ENCODE data around the gene SLC17A3. TPM values are rescaled to one million over a fixed set of nuclear protein-coding genes. Genes with fewer than 3 reads are reported as not detected.

SLC17A3 gene
- total RNA-seq, 1 experiment from 2014 or later: not detected

DNA sequence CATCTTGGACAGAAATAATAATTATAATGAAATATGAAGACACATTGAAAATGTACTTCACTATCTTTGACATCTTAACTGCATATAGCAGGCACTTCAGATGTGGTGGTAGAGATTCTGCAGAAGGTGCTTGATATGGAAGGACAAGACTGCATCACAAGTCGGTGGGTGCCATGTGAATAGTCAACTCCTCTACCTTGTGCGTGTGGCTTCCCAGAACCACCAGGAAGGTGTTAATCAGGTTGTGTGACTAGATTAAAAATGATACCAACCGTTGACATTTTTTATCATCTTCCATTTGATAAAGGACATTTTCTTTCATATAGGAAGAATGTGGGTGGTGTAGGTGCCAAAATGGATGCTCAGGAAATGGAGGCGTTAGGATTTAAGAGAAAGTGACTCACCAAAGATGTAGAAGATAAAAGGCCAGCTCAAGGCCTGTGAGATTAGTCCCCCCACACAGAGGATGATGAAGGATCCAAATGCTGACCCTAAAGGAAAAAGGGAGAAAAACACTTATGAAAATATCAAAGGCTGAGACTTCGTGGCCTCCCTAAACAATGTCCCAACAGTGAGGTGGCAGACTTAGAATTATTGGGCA, 44.1 kb upstream of the SLC17A3 start:
- Histone ChIP-seq H3K4me1 (ENCODE audit: control insufficient read depth, insufficient read depth, low read length) (no peaks in the 10 kb centered on the region), H3K27me3 (ENCODE audit: control insufficient read depth, insufficient read depth, low read length) (no peaks in the 10 kb centered on the region; the same call in 1 of the 2 replicates), H3K36me3 (ENCODE audit: control insufficient read depth, insufficient read depth, low read length) (no peaks in the 10 kb centered on the region), H3K27ac (ENCODE audit: low read length) (no peak overlapping the region), H3K9me3 (ENCODE audit: control insufficient read depth, insufficient read depth, low read depth, low read length) (no peaks in the 10 kb centered on the region), H3K4me3 (ENCODE audit: low read depth in 2 of 2, low read length in 2 of 2) (no peak overlapping the region)
- no TSS peak for BruUV-seq (replicated peaks)
- in situ Hi-C loops (cut with HindIII; ENCODE audit: low pct_unique_long_range_greater_than_20kb, low sequenced_read_pairs): no loop called here
- no peak for DNase-seq (ENCODE audit: low read depth, low spot score)
- intact Hi-C loops (cut with micrococcal nuclease; ENCODE audit: unreplicated experiment): no loop called here
- POLR2A ChIA-PET: no interaction called here
- CTCF ChIA-PET: no interaction called here
- TF ChIP-seq SIN3A (IDR thresholded peaks at IDR 0.05; ENCODE audit: borderline replicate concordance, insufficient read depth, low read depth, low read length) (no peak), POLR2AphosphoS5 (IDR thresholded peaks at IDR 0.05; ENCODE audit: low read depth, low read length) (no peak), TCF7L2 (IDR thresholded peaks at IDR 0.05; ENCODE audit: low read depth, low read length) (no peak)
- TF ChIP-seq, protein P1, sequence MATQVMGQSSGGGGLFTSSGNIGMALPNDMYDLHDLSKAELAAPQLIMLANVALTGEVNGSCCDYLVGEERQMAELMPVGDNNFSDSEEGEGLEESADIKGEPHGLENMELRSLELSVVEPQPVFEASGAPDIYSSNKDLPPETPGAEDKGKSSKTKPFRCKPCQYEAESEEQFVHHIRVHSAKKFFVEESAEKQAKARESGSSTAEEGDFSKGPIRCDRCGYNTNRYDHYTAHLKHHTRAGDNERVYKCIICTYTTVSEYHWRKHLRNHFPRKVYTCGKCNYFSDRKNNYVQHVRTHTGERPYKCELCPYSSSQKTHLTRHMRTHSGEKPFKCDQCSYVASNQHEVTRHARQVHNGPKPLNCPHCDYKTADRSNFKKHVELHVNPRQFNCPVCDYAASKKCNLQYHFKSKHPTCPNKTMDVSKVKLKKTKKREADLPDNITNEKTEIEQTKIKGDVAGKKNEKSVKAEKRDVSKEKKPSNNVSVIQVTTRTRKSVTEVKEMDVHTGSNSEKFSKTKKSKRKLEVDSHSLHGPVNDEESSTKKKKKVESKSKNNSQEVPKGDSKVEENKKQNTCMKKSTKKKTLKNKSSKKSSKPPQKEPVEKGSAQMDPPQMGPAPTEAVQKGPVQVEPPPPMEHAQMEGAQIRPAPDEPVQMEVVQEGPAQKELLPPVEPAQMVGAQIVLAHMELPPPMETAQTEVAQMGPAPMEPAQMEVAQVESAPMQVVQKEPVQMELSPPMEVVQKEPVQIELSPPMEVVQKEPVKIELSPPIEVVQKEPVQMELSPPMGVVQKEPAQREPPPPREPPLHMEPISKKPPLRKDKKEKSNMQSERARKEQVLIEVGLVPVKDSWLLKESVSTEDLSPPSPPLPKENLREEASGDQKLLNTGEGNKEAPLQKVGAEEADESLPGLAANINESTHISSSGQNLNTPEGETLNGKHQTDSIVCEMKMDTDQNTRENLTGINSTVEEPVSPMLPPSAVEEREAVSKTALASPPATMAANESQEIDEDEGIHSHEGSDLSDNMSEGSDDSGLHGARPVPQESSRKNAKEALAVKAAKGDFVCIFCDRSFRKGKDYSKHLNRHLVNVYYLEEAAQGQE (IDR thresholded peaks at IDR 0.05; ENCODE audit: insufficient read depth in 1 of 2, low read depth in 2 of 2, low read length in 1 of 2): no peak
- TF ChIP-seq, protein P2, sequence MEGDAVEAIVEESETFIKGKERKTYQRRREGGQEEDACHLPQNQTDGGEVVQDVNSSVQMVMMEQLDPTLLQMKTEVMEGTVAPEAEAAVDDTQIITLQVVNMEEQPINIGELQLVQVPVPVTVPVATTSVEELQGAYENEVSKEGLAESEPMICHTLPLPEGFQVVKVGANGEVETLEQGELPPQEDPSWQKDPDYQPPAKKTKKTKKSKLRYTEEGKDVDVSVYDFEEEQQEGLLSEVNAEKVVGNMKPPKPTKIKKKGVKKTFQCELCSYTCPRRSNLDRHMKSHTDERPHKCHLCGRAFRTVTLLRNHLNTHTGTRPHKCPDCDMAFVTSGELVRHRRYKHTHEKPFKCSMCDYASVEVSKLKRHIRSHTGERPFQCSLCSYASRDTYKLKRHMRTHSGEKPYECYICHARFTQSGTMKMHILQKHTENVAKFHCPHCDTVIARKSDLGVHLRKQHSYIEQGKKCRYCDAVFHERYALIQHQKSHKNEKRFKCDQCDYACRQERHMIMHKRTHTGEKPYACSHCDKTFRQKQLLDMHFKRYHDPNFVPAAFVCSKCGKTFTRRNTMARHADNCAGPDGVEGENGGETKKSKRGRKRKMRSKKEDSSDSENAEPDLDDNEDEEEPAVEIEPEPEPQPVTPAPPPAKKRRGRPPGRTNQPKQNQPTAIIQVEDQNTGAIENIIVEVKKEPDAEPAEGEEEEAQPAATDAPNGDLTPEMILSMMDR (IDR thresholded peaks at IDR 0.05): no peak
- no peak for ATAC-seq

DNA sequence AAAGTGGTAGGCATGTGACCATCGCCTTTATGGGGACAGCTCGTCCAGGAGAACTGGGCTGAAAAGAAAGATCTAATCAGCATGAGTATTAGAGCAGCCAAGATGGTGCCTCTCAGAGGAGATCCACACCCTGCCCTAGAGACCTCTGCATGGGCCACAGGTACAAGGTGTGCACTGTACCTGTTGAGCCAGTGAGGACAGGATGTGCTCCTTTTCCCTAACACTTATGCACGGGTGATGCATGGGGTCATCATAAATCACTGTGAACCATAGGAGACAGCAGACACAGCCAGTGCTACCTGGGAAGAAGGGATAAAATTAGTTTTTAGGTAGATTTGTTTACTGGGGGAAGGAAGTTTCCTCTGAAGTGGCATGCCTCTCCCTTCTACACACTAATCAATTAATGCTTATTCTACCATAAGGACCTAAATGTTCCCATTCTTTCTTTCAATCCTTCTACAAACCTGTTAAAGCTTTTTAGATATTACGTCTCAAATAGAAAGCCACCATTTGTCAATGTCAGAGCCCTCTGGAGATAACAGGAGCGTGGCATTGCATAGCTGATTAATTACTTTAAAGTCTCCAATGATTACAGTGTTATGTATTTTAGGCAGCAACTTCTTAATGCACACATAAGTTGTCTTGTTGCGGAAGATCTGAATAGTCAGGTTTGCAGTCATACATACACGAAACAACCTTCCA, 42.9 kb upstream of the SLC17A3 start:
- in situ Hi-C loops (cut with HindIII; ENCODE audit: low pct_unique_long_range_greater_than_20kb, low sequenced_read_pairs): no loop called here

More for the DNA sequence above, 42.9 kb upstream of the SLC17A3 start:
- no TSS peak for BruUV-seq (replicated peaks)
- DNase-seq (ENCODE audit: low read depth, low spot score) (no peak), ATAC-seq (no peak)
- Histone ChIP-seq H3K4me1 (ENCODE audit: control insufficient read depth, insufficient read depth, low read length) (no peaks in the 10 kb centered on the region), H3K36me3 (ENCODE audit: control insufficient read depth, insufficient read depth, low read length) (no peaks in the 10 kb centered on the region), H3K4me3 (ENCODE audit: low read depth in 2 of 2, low read length in 2 of 2) (no peak overlapping the region), H3K27me3 (ENCODE audit: control insufficient read depth, insufficient read depth, low read length) (peaks cover 2% of the 10 kb centered on the region), H3K27ac (ENCODE audit: low read length) (no peak overlapping the region), H3K9me3 (ENCODE audit: control insufficient read depth, insufficient read depth, low read depth, low read length) (no peaks in the 10 kb centered on the region)
- POLR2A ChIA-PET: no interaction called here
- intact Hi-C loops (cut with micrococcal nuclease; ENCODE audit: unreplicated experiment): no loop called here
- CTCF ChIA-PET: no interaction called here
- TF ChIP-seq, protein P2 (IDR thresholded peaks at IDR 0.05): no peak
- TF ChIP-seq POLR2AphosphoS5 (IDR thresholded peaks at IDR 0.05; ENCODE audit: low read depth, low read length): no peak
- TF ChIP-seq, protein P1 (IDR thresholded peaks at IDR 0.05; ENCODE audit: insufficient read depth in 1 of 2, low read depth in 2 of 2, low read length in 1 of 2): no peak
- TF ChIP-seq SIN3A (IDR thresholded peaks at IDR 0.05; ENCODE audit: borderline replicate concordance, insufficient read depth, low read depth, low read length): no peak
- no peak for TF ChIP-seq TCF7L2 (IDR thresholded peaks at IDR 0.05; ENCODE audit: low read depth, low read length)
